AG08395 (cell line): ENCODE data around the gene CYP4F12.

Experiments
- DNase-seq: peaks from one replicate; pipeline ENCODE4 v3.0.0; 2012; ENCODE audit warnings: mixed read lengths, low spot score

The CYP4F12 gene, protein sequence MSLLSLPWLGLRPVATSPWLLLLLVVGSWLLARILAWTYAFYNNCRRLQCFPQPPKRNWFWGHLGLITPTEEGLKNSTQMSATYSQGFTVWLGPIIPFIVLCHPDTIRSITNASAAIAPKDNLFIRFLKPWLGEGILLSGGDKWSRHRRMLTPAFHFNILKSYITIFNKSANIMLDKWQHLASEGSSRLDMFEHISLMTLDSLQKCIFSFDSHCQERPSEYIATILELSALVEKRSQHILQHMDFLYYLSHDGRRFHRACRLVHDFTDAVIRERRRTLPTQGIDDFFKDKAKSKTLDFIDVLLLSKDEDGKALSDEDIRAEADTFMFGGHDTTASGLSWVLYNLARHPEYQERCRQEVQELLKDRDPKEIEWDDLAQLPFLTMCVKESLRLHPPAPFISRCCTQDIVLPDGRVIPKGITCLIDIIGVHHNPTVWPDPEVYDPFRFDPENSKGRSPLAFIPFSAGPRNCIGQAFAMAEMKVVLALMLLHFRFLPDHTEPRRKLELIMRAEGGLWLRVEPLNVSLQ

GRCh38 chr19:15672580-15673175, at the start of gene CYP4F12:
Gene CYP4F12, plus strand, starts transcription at chr19:15673087. Its CDS starts 443 bp downstream, at chr19:15673530.
- no peak for DNase-seq

DNA sequence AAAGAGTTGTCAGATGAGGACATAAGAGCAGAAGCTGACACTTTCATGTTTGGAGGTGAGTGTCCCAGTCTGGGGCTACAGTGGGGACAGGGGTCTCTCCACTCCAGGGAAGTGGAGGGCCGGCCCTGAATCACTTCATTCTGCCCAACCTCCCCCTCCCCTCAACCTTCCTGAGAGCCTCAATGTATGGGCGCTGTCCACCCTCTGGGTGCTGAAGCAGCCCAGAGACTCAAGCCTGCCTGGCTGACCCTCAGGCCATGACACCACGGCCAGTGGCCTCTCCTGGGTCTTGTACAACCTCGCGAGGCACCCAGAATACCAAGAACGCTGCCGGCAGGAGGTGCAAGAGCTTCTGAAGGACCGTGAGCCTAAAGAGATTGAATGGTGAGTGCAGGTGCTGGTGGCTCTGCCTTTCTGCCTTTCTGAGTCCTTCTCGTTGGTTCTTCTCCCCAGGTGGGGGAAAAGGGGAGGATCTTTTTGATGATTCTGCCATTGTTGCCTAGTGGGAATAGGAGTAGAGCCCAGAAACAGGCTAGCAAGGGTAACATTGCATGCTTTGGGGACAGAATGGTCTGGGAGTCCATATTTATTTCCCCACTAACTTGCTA, 49.1 kb upstream of the CYP4F12 start:
- DNase-seq = no peak

- DNase-seq = no peak
Observed at GRCh38 chr19:15628236-15629002, 44.5 kb upstream of the CYP4F12 start.

DNA sequence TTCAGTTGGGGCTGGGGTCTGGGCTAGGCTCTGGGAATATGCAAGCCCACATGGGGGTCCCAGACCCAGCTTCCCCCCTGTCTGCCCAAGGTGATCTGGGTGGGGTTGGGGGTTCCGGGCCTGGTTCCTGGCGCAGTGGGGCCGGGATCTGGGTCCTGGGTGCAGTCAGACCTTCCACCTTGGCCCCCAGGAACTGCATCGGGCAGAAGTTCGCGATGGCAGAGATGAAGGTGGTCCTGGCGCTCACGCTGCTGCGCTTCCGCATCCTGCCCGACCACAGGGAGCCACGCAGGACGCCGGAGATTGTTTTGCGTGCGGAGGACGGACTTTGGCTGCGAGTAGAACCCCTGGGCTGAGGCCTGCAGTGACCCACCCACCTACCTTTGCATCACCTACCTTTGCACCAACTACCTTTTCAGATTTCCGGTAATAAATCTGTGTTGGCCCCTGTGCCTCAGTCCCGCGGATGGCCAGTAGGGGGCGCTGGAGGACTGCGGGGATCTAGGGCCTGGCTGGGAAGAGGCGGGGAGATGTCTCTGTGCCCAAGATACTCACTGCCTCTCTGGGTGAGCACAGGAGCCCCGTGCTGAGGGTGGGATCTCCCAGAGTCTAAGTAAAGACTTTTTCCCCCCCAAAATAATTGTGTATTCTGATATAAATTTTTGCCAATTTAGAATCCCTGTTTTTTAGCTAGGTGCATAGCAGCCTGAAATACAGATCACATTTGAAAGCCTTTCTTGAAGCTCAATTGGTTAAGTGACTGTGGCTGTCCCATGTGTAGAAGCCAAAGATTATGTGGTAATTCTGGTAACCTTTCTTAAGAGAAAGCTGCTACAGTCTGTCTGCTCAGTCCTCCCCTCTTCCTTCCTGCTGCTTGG, 43.6 kb upstream of the CYP4F12 start:
- DNase-seq = peak; percentile 72

GRCh38 chr19:15631817-15632216, 41.1 kb upstream of the CYP4F12 start:
- DNase-seq = no peak

DNA sequence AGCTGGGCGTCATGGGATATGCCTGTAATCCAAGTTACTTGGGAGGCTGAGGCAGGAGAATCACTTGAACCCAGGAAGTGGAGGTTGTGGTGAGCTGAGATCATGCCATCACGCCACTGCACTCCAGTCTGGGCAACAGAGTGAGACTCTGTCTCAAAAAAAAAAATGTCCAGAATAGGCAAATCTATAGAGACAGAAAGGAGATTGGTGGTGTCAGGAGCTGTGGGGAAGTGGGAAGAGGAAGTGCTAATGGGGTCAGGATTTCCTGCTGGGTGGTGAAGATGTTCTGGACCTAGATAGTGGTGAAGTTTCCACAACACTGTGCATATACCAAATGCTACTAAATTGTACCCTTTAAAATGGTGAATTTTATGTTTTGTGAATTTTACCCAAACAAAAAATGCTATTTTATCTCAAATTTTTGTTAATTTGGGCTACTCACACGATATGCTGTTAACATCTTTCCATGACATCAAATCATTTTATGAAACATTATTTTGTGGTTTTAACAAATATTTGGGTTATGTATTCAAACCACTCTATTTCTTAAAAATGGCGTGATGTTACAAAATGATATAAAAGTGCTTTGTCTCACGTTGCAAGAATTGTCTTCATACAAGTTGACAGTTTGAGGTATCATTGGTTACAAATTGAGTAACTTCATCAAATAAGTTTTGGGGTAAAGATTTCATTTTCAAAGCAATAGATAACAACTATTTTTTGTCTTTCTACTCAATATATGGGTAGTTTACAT, 39.6 kb upstream of the CYP4F12 start:
- no peak for DNase-seq

GRCh38 chr19:15634105-15634504, 38.8 kb upstream of the CYP4F12 start:
- no peak for DNase-seq

DNA sequence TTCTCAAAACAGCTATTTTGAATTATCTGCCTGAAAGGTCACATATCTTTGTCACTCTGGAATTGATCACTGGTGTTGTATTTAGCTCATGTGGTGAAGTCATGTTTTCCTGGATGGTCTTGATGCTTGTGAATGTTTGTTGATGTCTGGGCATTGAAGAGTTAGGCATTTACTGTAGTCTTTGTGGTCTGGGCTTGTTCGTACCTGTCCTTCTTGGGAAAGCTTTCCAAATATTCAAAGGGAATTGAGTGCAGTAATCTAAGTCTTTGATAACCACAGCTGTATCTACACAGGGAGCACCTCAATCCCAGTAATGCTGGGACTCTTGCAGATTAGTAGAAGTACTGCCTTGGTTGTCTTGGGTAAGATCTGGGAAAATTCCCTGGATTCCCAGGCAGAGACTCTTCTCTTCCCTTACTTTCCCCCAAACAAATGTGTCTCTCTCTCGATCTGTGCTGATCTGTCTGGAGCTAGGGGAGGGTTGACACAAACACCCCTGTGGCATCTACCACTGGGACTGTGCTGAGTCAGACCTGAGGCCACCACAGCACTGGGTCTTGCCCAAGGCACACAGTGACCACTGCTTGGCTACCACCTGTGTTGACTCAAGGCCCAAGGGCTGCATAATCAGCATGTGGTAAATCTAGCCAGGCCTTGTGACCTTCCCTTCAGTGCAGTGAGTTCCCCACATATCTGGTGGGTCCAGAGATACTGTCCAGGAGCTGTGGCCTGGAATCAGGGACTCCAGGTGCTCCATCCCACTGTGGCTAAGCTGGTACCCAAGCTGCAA, 37.7 kb upstream of the CYP4F12 start:
- no peak for DNase-seq

DNA sequence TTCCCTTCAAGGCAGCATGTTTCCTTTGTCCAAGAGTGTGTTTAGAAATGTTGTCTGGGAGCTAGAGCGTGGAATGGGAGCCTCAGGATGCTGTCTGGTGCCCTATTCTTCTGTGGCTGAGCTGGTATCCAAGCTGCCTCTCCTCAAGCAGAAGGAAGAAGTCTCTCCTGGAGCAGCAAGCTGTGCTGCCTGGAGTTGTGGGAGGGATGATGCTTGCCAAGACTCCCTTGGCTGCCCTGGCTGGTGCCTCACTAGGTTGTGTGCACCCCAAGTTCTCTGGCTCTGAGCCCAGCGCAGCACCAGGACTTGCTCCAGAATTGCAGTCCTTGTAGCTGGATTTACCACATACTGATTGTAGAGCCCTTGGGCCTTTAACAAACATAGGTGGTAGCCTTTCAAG, 36.9 kb upstream of the CYP4F12 start:
- no peak for DNase-seq

DNA sequence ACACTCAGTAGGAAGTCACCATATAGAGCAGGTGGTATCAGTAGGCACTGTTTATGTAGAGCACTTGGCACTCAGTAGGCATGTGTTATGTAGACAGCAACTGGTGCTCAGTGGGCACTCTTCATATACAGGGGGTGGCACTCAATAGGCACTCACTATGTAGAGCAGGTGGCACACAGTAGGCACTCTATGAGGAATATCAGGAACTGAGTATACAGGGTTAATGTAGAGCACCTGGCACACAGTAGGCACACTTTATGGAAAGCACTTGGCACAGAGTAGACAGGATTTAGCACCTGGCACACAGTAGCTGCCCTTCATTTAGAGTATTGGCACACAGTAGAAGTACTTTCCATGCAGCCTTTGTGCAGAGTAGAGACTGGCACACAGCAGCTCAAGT, 33.3 kb upstream of the CYP4F12 start:
- no peak for DNase-seq

- DNase-seq = no peak
Observed at GRCh38 chr19:15640294-15640903, 32.5 kb upstream of the CYP4F12 start, which contains the start of gene CYP4F3. Gene CYP4F3, plus strand, starts transcription at chr19:15640897. Its CDS starts 519 bp downstream, at chr19:15641416.

DNA sequence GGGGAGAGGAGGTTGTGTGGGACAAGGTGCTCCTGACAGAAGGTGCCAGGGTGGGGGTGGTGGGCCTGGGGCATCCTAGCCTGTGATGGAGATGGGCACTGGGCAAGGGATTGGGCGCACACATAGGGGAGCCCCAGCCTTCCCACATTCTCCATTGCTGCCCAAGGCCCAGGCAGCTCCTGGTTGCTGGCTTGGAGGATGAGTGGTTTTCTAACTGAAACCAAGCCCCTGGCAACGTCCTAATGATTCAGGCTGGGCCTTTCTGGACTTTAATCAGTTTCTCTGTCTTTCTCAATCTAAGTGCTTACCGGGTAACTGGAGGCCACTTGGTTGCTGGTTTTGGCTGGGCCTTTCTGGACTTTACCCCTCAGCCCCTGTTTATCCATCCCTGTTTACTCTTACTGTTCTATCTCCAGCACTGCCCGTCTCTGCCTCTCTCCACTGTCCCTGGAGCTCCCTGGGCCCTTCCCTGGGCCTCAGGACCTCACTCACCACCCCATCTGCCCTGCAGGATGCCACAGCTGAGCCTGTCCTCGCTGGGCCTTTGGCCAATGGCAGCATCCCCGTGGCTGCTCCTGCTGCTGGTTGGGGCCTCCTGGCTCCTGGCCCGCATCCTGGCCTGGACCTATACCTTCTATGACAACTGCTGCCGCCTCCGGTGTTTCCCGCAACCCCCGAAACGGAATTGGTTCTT, 31.8 kb upstream of the CYP4F12 start:
- DNase-seq = no peak

DNA sequence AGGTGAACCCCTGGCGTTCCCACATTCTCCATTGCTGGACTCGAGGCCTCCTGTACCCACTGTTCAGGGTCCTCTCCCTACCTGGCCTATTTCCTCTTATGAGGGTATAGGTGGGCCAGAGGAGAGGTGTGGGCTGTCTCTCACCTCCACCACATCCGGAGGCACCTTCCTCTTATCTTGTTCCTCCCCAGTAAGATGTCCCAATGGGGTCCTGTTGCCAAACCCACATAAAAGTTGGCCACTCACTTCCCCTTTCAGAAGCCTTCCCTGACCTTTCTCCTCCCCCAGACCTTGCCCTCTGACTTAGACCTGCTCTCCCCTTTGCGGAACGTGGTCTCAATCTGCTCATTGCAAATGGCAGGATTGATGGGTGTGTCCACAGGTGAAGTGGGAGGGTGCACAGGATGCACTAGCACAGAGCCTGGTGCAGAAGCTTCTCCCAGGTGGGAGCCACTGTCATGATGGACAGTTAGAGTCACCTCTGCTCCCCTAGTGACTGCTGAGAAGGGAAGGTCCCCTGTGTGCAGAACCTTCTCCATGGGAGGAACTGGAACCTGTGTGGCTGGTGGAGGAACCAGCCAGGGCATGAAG, 30.9 kb upstream of the CYP4F12 start:
- no peak for DNase-seq

DNA sequence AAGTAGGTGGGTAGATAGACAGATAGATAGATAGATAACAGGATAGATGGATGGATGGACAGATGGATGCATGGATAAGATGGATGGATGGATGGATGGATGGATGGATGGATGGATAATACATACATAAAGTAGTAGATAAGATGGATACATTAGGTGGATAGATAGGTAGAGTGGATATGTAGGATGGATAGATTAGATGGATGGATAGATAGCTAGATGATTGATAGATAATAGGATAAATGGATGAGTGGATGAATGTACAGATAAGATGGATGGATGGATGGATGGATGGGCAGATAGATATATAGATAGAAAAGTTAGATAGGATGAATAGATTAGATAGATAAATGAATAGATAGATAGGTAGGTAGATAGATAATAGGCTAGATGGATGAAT, 30.1 kb upstream of the CYP4F12 start:
- DNase-seq = no peak

GRCh38 chr19:15643387-15643786, 29.5 kb upstream of the CYP4F12 start:
- DNase-seq = no peak

DNA sequence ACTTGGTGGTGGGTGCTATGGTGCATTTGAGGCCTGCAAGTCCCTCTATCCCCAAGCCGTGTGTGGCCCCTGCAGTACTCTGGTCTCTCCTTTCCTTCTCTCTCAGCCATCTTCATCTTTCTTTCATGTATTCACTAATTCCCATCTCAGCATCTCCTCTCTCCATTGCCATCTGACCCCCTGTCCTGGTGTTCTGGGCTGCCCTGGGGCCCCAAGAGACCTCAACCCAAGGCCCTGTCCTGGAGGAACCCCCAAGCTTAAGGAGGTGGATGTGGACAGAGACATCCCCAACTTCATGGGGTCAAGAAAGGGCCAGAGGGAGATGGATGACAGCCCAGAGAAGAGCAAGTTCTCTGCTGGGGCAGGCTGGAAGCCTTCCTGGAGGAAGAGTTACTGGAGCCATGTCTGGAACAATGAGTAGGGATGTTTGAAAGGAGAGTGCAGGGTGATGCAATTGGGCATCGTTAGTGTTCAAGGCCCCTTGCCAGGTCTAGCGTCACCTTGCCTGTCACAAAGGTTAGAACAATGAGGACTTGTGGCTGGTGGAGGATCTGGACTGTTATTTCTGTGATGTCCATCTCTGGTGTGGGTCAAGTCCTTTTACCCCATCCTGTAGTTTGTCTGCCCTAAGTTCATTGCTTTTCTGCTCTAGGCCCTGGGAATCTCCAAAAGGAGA, 28.7 kb upstream of the CYP4F12 start:
- no peak for DNase-seq

- DNase-seq = no peak
Observed at GRCh38 chr19:15644816-15645215, 28.1 kb upstream of the CYP4F12 start.

DNA sequence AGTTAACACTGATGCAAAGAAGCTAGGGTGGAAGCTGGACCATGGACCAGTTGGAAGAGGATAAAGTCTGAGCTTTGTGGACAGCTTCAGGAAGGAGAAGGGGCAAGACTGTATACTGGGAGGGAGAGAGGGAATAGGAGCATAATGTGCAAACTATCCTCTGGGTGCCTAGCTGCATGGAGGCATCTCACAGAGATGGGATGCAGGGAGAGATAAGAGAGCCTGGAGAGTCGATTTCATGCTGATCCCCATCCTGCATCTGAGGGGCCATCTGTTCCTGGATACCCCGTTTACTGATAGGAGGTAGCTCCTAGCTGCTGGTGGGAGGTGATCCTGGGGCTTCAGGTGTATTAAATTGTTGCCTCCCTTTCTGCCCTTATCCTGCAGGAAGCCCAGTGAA, 23.4 kb upstream of the CYP4F12 start:
- no peak for DNase-seq
